Hematopoietic multipotent progenitor cell (in vitro differentiated cells): Measurements from ENCODE around the gene CLEC18A. TPM values are rescaled to one million over a fixed set of nuclear protein-coding genes. Genes with fewer than 3 reads are reported as not detected.

Source experiments
- small RNA-seq: library from RNA; depleted of rRNA; stranded (forward); fragments of <200 nt; gene quantifications from one replicate; pipeline ENCODE3, GENCODE V24; 2012
- total RNA-seq: library from RNA; depleted of rRNA; stranded (reverse); fragments of >200 nt; gene quantifications from one replicate; pipeline ENCODE4 v1.2.3, GENCODE V29; 2012

CLEC18A gene
- total RNA-seq, 1 donor = 0.81 TPM

Small RNA genes lying within 50 kb of the gene (small RNA-seq; reads per million reads assigned to genes)
- gene AC026468.1 = not detected
- 747 reads per million, percentile 99 among the genes with 10 or more reads in this experiment for gene MIR140

Other genes with a start within 250 kb of the CLEC18A start
- 7.5 TPM for gene NQO1, start 224.8 kb upstream of the CLEC18A start, total RNA-seq
- 83.7 TPM for gene NOB1, start 196.4 kb upstream of the CLEC18A start, total RNA-seq
- 42.0 TPM for gene WWP2, start 189.0 kb upstream of the CLEC18A start, total RNA-seq
- gene PDPR, start 163.0 kb downstream of the CLEC18A start, total RNA-seq = 30.4 TPM
- under 0.01 TPM for gene CLEC18C, start 222.5 kb downstream of the CLEC18A start, total RNA-seq